ENCODE measurements around the gene LPP.

DNA sequence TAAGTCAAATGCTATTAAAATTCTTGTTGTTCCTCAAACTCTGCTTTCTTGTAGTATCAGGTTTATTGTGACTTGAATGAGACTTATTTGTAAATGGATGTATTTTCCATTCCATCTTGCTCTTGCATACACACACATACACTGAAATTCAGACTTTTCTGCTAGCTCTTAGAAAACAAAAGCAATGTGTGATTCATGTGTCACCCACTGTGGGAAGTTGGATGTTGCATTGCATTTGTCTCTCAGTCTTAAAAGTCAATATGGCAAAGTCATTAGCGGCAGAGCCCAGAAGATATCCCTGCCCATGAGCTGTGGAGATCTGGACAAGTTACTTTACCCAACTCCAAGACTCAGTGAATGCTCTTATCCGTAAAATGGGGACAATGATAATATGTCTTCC, 660.6 kb downstream of the LPP start:
- no peak for TF ChIP-seq MAX (IDR thresholded peaks at IDR 0.05)
- TF ChIP-seq, protein P1, sequence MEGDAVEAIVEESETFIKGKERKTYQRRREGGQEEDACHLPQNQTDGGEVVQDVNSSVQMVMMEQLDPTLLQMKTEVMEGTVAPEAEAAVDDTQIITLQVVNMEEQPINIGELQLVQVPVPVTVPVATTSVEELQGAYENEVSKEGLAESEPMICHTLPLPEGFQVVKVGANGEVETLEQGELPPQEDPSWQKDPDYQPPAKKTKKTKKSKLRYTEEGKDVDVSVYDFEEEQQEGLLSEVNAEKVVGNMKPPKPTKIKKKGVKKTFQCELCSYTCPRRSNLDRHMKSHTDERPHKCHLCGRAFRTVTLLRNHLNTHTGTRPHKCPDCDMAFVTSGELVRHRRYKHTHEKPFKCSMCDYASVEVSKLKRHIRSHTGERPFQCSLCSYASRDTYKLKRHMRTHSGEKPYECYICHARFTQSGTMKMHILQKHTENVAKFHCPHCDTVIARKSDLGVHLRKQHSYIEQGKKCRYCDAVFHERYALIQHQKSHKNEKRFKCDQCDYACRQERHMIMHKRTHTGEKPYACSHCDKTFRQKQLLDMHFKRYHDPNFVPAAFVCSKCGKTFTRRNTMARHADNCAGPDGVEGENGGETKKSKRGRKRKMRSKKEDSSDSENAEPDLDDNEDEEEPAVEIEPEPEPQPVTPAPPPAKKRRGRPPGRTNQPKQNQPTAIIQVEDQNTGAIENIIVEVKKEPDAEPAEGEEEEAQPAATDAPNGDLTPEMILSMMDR (IDR thresholded peaks at IDR 0.05 in 2 of 3, conservative IDR thresholded peaks at IDR 0.05 in 1 of 3; ENCODE audit: borderline replicate concordance in 1 of 3, insufficient read depth in 1 of 3, low read depth in 2 of 3, low read length in 2 of 3): no peak
- no peak for TF ChIP-seq SIN3A (IDR thresholded peaks at IDR 0.05; ENCODE audit: low read depth)
- TF ChIP-seq POLR2AphosphoS5 (IDR thresholded peaks at IDR 0.05; ENCODE audit: low read depth, low read length): no peak
- TF ChIP-seq TCF7L2 (IDR thresholded peaks at IDR 0.05; ENCODE audit: borderline replicate concordance, extremely low read depth, insufficient read depth, insufficient read length): no peak
- no peak for TF ChIP-seq POLR2A (IDR thresholded peaks at IDR 0.05; ENCODE audit: borderline replicate concordance, extremely low read depth, insufficient read depth, insufficient read length)
- TF ChIP-seq FOSL1 (IDR thresholded peaks at IDR 0.05; ENCODE audit: low read depth): no peak
- TF ChIP-seq JUND (IDR thresholded peaks at IDR 0.05): no peak
- no peak for TF ChIP-seq REST (IDR thresholded peaks at IDR 0.05; ENCODE audit: low read depth)
- TF ChIP-seq ZNF274 (IDR thresholded peaks at IDR 0.05; ENCODE audit: low read depth, low read length): no peak
- TF ChIP-seq ATF3 (IDR thresholded peaks at IDR 0.05): no peak
- no peak for TF ChIP-seq EZH2 (IDR thresholded peaks at IDR 0.05)
